Thyroid gland (tissue), 4 donors: ENCODE results near the gene KIF1B.

Source experiments
- CTCF ChIP-seq, 6 experiments: fragments of 200-600 bp in 3 of 6; fragments of 450-650 bp in 3 of 6; sonication (generic) in 3 of 6; IDR thresholded peaks; one replicate each; pipeline ENCODE4 v1.5.1; 2016 to 2019; ENCODE audit warnings: antibody characterized with exemption in 6 of 6, mild to moderate bottlenecking in 2 of 6, inconsistent platforms in 1 of 6, moderate library complexity in 1 of 6
- POLR2A ChIP-seq, 2 donors: fragments of 450-650 bp; IDR thresholded peaks; one replicate each; pipeline ENCODE4 v1.6.1; 2017; ENCODE audit warnings: antibody characterized with exemption in 2 of 2, mild to moderate bottlenecking in 2 of 2, moderate library complexity in 1 of 2

- TF ChIP-seq CTCF (IDR thresholded peaks at IDR 0.05) (no peak), POLR2A (IDR thresholded peaks at IDR 0.05) (no peak)
Observed at GRCh38 chr1:10209590-10209904, 823 bp upstream of the KIF1B start.
